ENCODE data around the gene CHST8.

DNA sequence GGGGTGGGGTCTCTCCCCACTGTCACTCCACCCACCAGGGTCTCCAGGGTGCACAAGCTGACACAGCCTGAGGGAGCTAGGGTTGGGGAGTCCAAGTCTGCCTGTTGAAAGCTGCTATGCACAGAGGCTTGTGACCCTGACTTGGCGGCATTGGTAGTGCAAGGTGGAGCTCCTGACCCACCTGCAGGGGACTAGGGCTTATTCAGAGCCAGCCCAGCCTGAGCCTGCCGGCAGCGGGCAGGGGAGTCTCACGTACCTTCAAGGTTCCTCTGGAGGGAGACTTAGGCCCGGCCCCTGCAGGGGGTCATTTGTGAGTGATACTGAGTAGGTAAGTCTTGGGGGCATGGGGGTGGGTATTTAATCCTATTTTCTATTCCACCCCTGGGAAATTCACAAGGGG lies 179.7 kb downstream of the CHST8 start:
- TF ChIP-seq, protein P1, sequence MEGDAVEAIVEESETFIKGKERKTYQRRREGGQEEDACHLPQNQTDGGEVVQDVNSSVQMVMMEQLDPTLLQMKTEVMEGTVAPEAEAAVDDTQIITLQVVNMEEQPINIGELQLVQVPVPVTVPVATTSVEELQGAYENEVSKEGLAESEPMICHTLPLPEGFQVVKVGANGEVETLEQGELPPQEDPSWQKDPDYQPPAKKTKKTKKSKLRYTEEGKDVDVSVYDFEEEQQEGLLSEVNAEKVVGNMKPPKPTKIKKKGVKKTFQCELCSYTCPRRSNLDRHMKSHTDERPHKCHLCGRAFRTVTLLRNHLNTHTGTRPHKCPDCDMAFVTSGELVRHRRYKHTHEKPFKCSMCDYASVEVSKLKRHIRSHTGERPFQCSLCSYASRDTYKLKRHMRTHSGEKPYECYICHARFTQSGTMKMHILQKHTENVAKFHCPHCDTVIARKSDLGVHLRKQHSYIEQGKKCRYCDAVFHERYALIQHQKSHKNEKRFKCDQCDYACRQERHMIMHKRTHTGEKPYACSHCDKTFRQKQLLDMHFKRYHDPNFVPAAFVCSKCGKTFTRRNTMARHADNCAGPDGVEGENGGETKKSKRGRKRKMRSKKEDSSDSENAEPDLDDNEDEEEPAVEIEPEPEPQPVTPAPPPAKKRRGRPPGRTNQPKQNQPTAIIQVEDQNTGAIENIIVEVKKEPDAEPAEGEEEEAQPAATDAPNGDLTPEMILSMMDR (IDR thresholded peaks at IDR 0.05), result no peak
- TF ChIP-seq POLR2AphosphoS5 (IDR thresholded peaks at IDR 0.05; ENCODE audit: insufficient read depth in 1 of 2, low read depth in 1 of 2) (no peak), POLR2A (IDR thresholded peaks at IDR 0.05) (no peak)
